H9 (cell line): ENCODE measurements around the gene ODC1. TPM values are rescaled to one million over a fixed set of nuclear protein-coding genes. Genes with fewer than 3 reads are reported as not detected.

Source experiments
- DNase-seq: peaks from one replicate; pipeline ENCODE4 v3.0.0-alpha.2; 2017
- H2AFZ ChIP-seq: one replicate; pipeline ENCODE4 v1.6.1; 2013; ENCODE audit warnings: mild to moderate bottlenecking, low read length, control low read depth, moderate library complexity
- H2AK5ac ChIP-seq: 2 replicates; pipeline ENCODE4 v1.6.1; 2013; ENCODE audit warnings: low read length, control low read depth, mixed read lengths; ENCODE audit not compliant: insufficient read length
- H2BK120ac ChIP-seq: one replicate; pipeline ENCODE4 v1.6.1; 2013; ENCODE audit warnings: low read depth, mild to moderate bottlenecking, low read length, control low read depth, inconsistent platforms; ENCODE audit not compliant: poor library complexity, severe bottlenecking
- H2BK12ac ChIP-seq: 2 replicates; pipeline ENCODE4 v1.6.1; 2013; ENCODE audit warnings: low read length, control low read depth, mixed read lengths, low read depth; ENCODE audit not compliant: insufficient read length
- H2BK15ac ChIP-seq: 2 replicates; pipeline ENCODE4 v1.6.1; 2013; ENCODE audit warnings: low read depth, low read length, control low read depth
- H2BK20ac ChIP-seq: one replicate; pipeline ENCODE4 v1.6.1; 2013; ENCODE audit warnings: low read depth, mild to moderate bottlenecking, low read length, control low read depth, inconsistent platforms; ENCODE audit not compliant: poor library complexity, severe bottlenecking
- H2BK5ac ChIP-seq: 2 replicates; pipeline ENCODE4 v1.6.1; 2013; ENCODE audit warnings: low read length, control low read depth, mixed read lengths; ENCODE audit not compliant: insufficient read length
- H3K14ac ChIP-seq: 2 replicates; pipeline ENCODE4 v1.6.1; 2013; ENCODE audit warnings: low read length, control low read depth; ENCODE audit not compliant: insufficient read depth
- H3K18ac ChIP-seq: 2 replicates; pipeline ENCODE4 v1.6.1; 2013; ENCODE audit warnings: low read depth, mild to moderate bottlenecking, mixed read lengths, low read length, control low read depth; ENCODE audit not compliant: insufficient read length
- H3K23ac ChIP-seq: 2 replicates; pipeline ENCODE4 v1.6.1; 2013; ENCODE audit warnings: low read length, control low read depth, mixed read lengths, low read depth; ENCODE audit not compliant: insufficient read length
- H3K23me2 ChIP-seq: 2 replicates; pipeline ENCODE4 v1.6.1; 2013; ENCODE audit warnings: low read depth, mild to moderate bottlenecking, mixed read lengths, low read length, control low read depth; ENCODE audit not compliant: insufficient read length, poor library complexity, severe bottlenecking
- H3K27ac ChIP-seq: 2 replicates; pipeline ENCODE4 v1.5.1; 2013; ENCODE audit warnings: low read length, control low read depth, mixed read lengths, low read depth; ENCODE audit not compliant: insufficient read length
- H3K27me3 ChIP-seq: 2 replicates; pipeline ENCODE4 v1.6.1; 2013; ENCODE audit warnings: low read length, control low read depth, inconsistent platforms; ENCODE audit not compliant: insufficient read depth
- H3K4ac ChIP-seq: 2 replicates; pipeline ENCODE4 v1.6.1; 2013; ENCODE audit warnings: low read depth, mild to moderate bottlenecking, control low read depth, inconsistent platforms, low read length, moderate library complexity
- H3K4me1 ChIP-seq: 2 replicates; pipeline ENCODE4 v1.6.1; 2013; ENCODE audit warnings: low read length, control low read depth, inconsistent platforms; ENCODE audit not compliant: insufficient read depth
- H3K4me2 ChIP-seq: 2 replicates; pipeline ENCODE4 v1.6.1; 2013; ENCODE audit warnings: low read length, control low read depth, mixed read lengths; ENCODE audit not compliant: insufficient read length, insufficient read depth
- H3K56ac ChIP-seq: 2 replicates; pipeline ENCODE4 v1.6.1; 2013; ENCODE audit warnings: low read depth, mild to moderate bottlenecking, mixed read lengths, low read length, control low read depth; ENCODE audit not compliant: insufficient read length
- H3K79me1 ChIP-seq: 2 replicates; pipeline ENCODE4 v1.6.1; 2013; ENCODE audit warnings: low read depth, mild to moderate bottlenecking, moderate library complexity, low read length, control low read depth, inconsistent platforms; ENCODE audit not compliant: insufficient read depth, poor library complexity, severe bottlenecking
- H3K79me2 ChIP-seq: 2 replicates; pipeline ENCODE4 v1.6.1; 2013; ENCODE audit warnings: low read length, control low read depth, inconsistent platforms; ENCODE audit not compliant: insufficient read depth
- H3K9ac ChIP-seq: 2 replicates; pipeline ENCODE4 v1.6.1; 2013; ENCODE audit warnings: low read length, control low read depth, mixed read lengths; ENCODE audit not compliant: insufficient read length; ENCODE audit errors: extremely low read depth
- H3K9me3 ChIP-seq: one replicate; pipeline ENCODE4 v1.6.1; 2013; ENCODE audit warnings: low read depth, low read length, inconsistent platforms; ENCODE audit not compliant: control insufficient read depth
- H3T11ph ChIP-seq: one replicate; pipeline ENCODE4 v1.6.1; 2013; ENCODE audit warnings: mild to moderate bottlenecking, low read length, control low read depth, inconsistent platforms
- H4K20me1 ChIP-seq: one replicate; pipeline ENCODE4 v1.6.1; 2013; ENCODE audit not compliant: control insufficient read depth, insufficient read length, insufficient read depth
- H4K5ac ChIP-seq: 2 replicates; pipeline ENCODE4 v1.6.1; 2013; ENCODE audit warnings: low read depth, mild to moderate bottlenecking, mixed read lengths, low read length, control low read depth; ENCODE audit not compliant: insufficient read length
- H4K8ac ChIP-seq: replicated peaks from 2 replicates; pipeline ENCODE4 v1.6.1; 2013; ENCODE audit warnings: low read length, control low read depth, mixed read lengths, low read depth; ENCODE audit not compliant: insufficient read length
- H4K91ac ChIP-seq: 2 replicates; pipeline ENCODE4 v1.6.1; 2013; ENCODE audit warnings: low read depth, mild to moderate bottlenecking, moderate library complexity, mixed read lengths, low read length, control low read depth; ENCODE audit not compliant: insufficient read length
- H3K27ac Mint-ChIP-seq, 3 experiments: 2 replicates in 2 of 3; 3 replicates in 1 of 3; pipeline ENCODE4 v1.8.0; 2020 to 2021; ENCODE audit warnings: mixed read lengths in 3 of 3, mild to moderate bottlenecking in 1 of 3, moderate library complexity in 1 of 3
- H3K27me3 Mint-ChIP-seq: 2 replicates; pipeline ENCODE4 v1.8.0; 2021; ENCODE audit warnings: low read depth, mild to moderate bottlenecking, moderate library complexity, mixed read lengths
- H3K36me3 Mint-ChIP-seq, 3 experiments: 2 replicates in 2 of 3; 3 replicates in 1 of 3; pipeline ENCODE4 v1.8.0; 2020 to 2021; ENCODE audit warnings: low read depth in 3 of 3, mixed read lengths in 3 of 3; ENCODE audit not compliant: insufficient read depth in 1 of 3
- H3K4me1 Mint-ChIP-seq, 2 experiments: 2 replicates each; pipeline ENCODE4 v1.8.0; 2020; ENCODE audit warnings: mixed read lengths in 2 of 2
- H3K4me3 Mint-ChIP-seq, 2 experiments: 2 replicates in 1 of 2; 3 replicates in 1 of 2; pipeline ENCODE4 v1.8.0; 2020 to 2021; ENCODE audit warnings: mild to moderate bottlenecking in 2 of 2, mixed read lengths in 2 of 2, moderate library complexity in 1 of 2
- H3K9me3 Mint-ChIP-seq, 2 experiments: 2 replicates in 1 of 2; 3 replicates in 1 of 2; pipeline ENCODE4 v1.8.0; 2020; ENCODE audit warnings: mild to moderate bottlenecking in 2 of 2, mixed read lengths in 2 of 2, moderate library complexity in 1 of 2
- WGBS: extraction: QIAGEN DNeasy Blood & Tissue Kit; methylation state at CpG from one replicate; pipeline ENCODE4 v1.1.7; 2013; ENCODE audit warnings: missing lambda C conversion rate, low lambda C conversion rate, mixed read lengths; ENCODE audit not compliant: insufficient read length; ENCODE audit errors: extremely low coverage; 5-methylcytosine and 5-hydroxymethylcytosine counted together
- total RNA-seq: library from RNA; stranded (reverse); gene quantifications from 2 replicates; pipeline ENCODE4 v1.2.1, GENCODE V29; 2021
- TF ChIP-seq, protein P1 (sequence below): fragments of 200-600 bp; sonication (generic); conservative IDR thresholded peaks from 3 replicates; pipeline ENCODE4 v1.8.0; 2021; ENCODE audit warnings: antibody characterized with exemption, mild to moderate bottlenecking

The ODC1 gene
- total RNA-seq, 1 experiment from 2014 or later: 48.3 TPM

DNA sequence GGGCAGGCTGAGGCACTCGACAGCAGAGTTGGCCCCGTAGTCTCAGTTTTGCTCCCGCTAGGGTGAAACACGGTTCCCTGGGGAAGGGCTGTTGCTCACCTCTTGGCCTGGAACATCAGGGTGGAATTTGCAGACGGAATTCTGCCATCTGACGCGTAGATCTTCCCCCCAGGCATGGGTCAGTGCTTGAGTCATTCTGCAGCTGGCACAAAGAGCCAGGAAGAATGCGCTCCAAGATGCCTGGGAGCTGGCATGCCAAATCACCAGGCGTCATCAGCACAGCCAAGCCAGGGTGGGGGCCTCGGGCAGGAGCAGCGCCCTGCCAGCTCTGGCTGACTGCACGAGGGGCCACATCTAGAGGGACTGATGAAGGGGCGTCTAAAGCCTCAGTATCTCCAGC lies 42.7 kb downstream of the ODC1 start:
- Histone ChIP-seq H4K8ac (no peak overlapping the region), H2BK5ac (no peak overlapping the region), H3K9ac (no peak overlapping the region), H4K20me1 (no peaks in the 10 kb centered on the region), H3K79me2 (no peaks in the 10 kb centered on the region), H3K4me1 (no peaks in the 10 kb centered on the region; the same call in 1 of the 2 replicates), H2BK120ac (no peak overlapping the region), H3K23ac (no peak overlapping the region), H3K56ac (no peak overlapping the region), H3T11ph (no peak overlapping the region), H2BK20ac (no peak overlapping the region), H4K91ac (no peak overlapping the region), H3K14ac (no peak overlapping the region; the same call in 1 of the 2 replicates), H3K27ac (no peak overlapping the region), H3K27me3 (no peaks in the 10 kb centered on the region), H3K18ac (no peak overlapping the region), H2BK12ac (no peak overlapping the region), H3K4ac (no peak overlapping the region), H3K23me2 (no peaks in the 10 kb centered on the region), H3K79me1 (no peaks in the 10 kb centered on the region), H2AK5ac (no peak overlapping the region), H2BK15ac (no peak overlapping the region), H3K9me3 (no peaks in the 10 kb centered on the region), H3K4me2 (no peak overlapping the region), H4K5ac (no peak overlapping the region), H2AFZ (no peak overlapping the region)
- DNase-seq: no peak
- H3K27me3 Mint-ChIP-seq: peaks cover 2% of the 10 kb centered on the region; the same call in 1 of the 2 replicates
- H3K4me3 Mint-ChIP-seq: no peak overlapping the region; a peak in 1 of 5 replicates
- peaks cover 17 to 31% of the 10 kb centered on the region in 2 experiments for H3K4me1 Mint-ChIP-seq
- WGBS: no CpG with 5 or more reads among the region's 13 CpGs
- no peak overlapping the region for H3K27ac Mint-ChIP-seq
- no peaks in the 10 kb centered on the region; a peak in 1 of 7 replicates for H3K36me3 Mint-ChIP-seq
- TF ChIP-seq, protein P1, sequence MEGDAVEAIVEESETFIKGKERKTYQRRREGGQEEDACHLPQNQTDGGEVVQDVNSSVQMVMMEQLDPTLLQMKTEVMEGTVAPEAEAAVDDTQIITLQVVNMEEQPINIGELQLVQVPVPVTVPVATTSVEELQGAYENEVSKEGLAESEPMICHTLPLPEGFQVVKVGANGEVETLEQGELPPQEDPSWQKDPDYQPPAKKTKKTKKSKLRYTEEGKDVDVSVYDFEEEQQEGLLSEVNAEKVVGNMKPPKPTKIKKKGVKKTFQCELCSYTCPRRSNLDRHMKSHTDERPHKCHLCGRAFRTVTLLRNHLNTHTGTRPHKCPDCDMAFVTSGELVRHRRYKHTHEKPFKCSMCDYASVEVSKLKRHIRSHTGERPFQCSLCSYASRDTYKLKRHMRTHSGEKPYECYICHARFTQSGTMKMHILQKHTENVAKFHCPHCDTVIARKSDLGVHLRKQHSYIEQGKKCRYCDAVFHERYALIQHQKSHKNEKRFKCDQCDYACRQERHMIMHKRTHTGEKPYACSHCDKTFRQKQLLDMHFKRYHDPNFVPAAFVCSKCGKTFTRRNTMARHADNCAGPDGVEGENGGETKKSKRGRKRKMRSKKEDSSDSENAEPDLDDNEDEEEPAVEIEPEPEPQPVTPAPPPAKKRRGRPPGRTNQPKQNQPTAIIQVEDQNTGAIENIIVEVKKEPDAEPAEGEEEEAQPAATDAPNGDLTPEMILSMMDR: no peak
- no peaks in the 10 kb centered on the region for H3K9me3 Mint-ChIP-seq
